ENCODE data around the gene YES1. TPM values are rescaled to one million over a fixed set of nuclear protein-coding genes. Genes with fewer than 3 reads are reported as not detected.

Gene YES1
- total and polyA plus RNA-seq, 3 donors from 2014 or later = 31.8 to 228 (median 193) TPM

DNA sequence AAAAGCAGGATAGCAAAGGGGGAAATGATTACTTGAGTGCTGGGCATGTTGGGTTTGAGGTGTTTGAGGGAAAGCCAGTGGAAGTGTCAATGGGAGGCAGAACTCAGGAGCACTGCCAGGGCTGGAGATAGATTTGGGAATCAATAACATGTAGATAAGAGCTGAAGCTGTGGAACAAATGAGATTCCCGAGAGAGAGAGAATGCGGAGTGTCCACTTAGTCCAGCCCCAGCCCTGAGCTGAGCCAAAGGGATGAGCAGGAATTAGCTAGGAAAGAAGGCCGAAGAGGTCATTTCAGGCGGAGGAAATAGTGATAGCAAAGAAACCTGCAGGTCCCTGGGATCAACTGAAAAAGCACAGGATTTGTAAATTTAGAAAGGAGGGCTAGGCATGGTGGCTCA lies 21.2 kb upstream of the YES1 start:
- TF ChIP-seq, protein P1, sequence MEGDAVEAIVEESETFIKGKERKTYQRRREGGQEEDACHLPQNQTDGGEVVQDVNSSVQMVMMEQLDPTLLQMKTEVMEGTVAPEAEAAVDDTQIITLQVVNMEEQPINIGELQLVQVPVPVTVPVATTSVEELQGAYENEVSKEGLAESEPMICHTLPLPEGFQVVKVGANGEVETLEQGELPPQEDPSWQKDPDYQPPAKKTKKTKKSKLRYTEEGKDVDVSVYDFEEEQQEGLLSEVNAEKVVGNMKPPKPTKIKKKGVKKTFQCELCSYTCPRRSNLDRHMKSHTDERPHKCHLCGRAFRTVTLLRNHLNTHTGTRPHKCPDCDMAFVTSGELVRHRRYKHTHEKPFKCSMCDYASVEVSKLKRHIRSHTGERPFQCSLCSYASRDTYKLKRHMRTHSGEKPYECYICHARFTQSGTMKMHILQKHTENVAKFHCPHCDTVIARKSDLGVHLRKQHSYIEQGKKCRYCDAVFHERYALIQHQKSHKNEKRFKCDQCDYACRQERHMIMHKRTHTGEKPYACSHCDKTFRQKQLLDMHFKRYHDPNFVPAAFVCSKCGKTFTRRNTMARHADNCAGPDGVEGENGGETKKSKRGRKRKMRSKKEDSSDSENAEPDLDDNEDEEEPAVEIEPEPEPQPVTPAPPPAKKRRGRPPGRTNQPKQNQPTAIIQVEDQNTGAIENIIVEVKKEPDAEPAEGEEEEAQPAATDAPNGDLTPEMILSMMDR (IDR thresholded peaks at IDR 0.05) = no peak
- TF ChIP-seq POLR2A (IDR thresholded peaks at IDR 0.05) = no peak
- Histone ChIP-seq H3K4me1 (peaks cover 11% of the 10 kb centered on the region), H3K36me3 (ENCODE audit: low read depth, missing control alignments) (no peaks in the 10 kb centered on the region), H3K27me3 (no peaks in the 10 kb centered on the region), H3K27ac (peak overlapping the region; percentile 25 to 36), H3K4me3 (no peak overlapping the region), H3K9me3 (no peaks in the 10 kb centered on the region)
- intact Hi-C loops (cut with DNase I; ENCODE audit: low total_unique reads) = loop anchor here (10.0 kb wide), 2 partner anchors 88 to 208 kb away; no protein-coding TSS in a partner anchor
- WGBS, 2 donors = 60 to 68% methylated on average over 4 of the region's 4 CpGs
- no peak for DNase-seq

- Histone ChIP-seq H3K36me3 (ENCODE audit: low read depth, missing control alignments) (no peaks in the 10 kb centered on the region), H3K27ac (peak overlapping the region in 1 of 2 donors; percentile 24), H3K27me3 (no peaks in the 10 kb centered on the region), H3K9me3 (no peaks in the 10 kb centered on the region), H3K4me1 (peaks cover 11% of the 10 kb centered on the region), H3K4me3 (no peak overlapping the region)
- DNase-seq = peak; percentile 84
- TF ChIP-seq, protein P1 (IDR thresholded peaks at IDR 0.05) = no peak
- TF ChIP-seq POLR2A (IDR thresholded peaks at IDR 0.05) = no peak
- WGBS, 2 donors = 21 to 32% methylated on average over 9 to 16 of the region's 16 CpGs
- intact Hi-C loops (cut with DNase I; ENCODE audit: low total_unique reads) = loop anchor here (10.0 kb wide), 2 partner anchors 87 to 207 kb away; no protein-coding TSS in a partner anchor
Observed at GRCh38 chr18:832085-832681, 20.1 kb upstream of the YES1 start.

GRCh38 chr18:830315-830901 lies 18.4 kb upstream of the YES1 start:
- H3K36me3 ChIP-seq (ENCODE audit: low read depth, missing control alignments) = no peaks in the 10 kb centered on the region
- TF ChIP-seq, protein P1 (IDR thresholded peaks at IDR 0.05) = no peak
- TF ChIP-seq POLR2A (IDR thresholded peaks at IDR 0.05) = no peak
- intact Hi-C loops (cut with DNase I; ENCODE audit: low total_unique reads) = loop anchor here (10.0 kb wide), 2 partner anchors 86 to 206 kb away; no protein-coding TSS in a partner anchor
- H3K9me3 ChIP-seq = no peaks in the 10 kb centered on the region
- H3K27me3 ChIP-seq = no peaks in the 10 kb centered on the region
- DNase-seq = no peak
- H3K4me3 ChIP-seq = no peak overlapping the region
- H3K27ac ChIP-seq = no peak overlapping the region
- H3K4me1 ChIP-seq = peaks cover 11% of the 10 kb centered on the region
- 44% methylated on average over 5 of the region's 5 CpGs for WGBS, 2 donors

DNA sequence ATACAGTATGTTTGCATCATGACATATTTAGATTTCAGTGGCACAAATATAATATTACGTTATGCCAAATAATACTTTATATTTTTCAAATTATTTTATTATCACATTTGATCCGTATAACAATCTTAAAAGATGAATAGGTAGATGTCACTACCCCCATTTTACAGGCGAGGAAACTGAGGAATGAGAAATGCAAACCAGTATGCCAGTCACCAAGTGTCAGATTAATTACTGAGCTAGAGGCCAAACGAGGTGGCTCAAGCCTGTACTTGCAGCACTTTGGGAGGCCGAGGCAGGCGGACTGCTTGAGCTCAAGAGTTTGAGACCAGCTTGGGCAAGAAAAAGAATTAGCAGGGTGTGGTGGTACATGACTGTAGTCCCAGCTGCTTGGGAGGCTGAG lies 17.4 kb upstream of the YES1 start:
- Histone ChIP-seq H3K27ac (no peak overlapping the region), H3K27me3 (no peaks in the 10 kb centered on the region), H3K4me1 (peaks cover 11% of the 10 kb centered on the region), H3K4me3 (no peak overlapping the region), H3K9me3 (no peaks in the 10 kb centered on the region), H3K36me3 (ENCODE audit: low read depth, missing control alignments) (no peaks in the 10 kb centered on the region)
- DNase-seq = no peak
- intact Hi-C loops (cut with DNase I; ENCODE audit: low total_unique reads) = no loop called here
- WGBS, 2 donors = 92 to 94% methylated on average over 6 of the region's 6 CpGs
- no peak for TF ChIP-seq POLR2A (IDR thresholded peaks at IDR 0.05)
- TF ChIP-seq, protein P1 (IDR thresholded peaks at IDR 0.05) = no peak

Measured in testis (tissue), 3 donors.